Measurements from ENCODE around the gene SH3PXD2A.

The SH3PXD2A gene

GRCh38 chr10:103824281-103824680 is 31.1 kb downstream of the SH3PXD2A start:
- H4K20me1 ChIP-seq (ENCODE audit: insufficient read depth, low read length), result peaks cover 4% of the 10 kb centered on the region; the same call in 1 of the 2 replicates
- no peak overlapping the region for H2AFZ ChIP-seq (ENCODE audit: low read depth, low read length)
- H3K27me3 ChIP-seq (ENCODE audit: insufficient read depth, low read length, poor library complexity), result peaks cover 25% of the 10 kb centered on the region
- no peak overlapping the region for H3K4me2 ChIP-seq (ENCODE audit: insufficient read depth, low read length)
- no peaks in the 10 kb centered on the region for H3K36me3 ChIP-seq (ENCODE audit: insufficient read depth, low read length)
- H3K4me1 ChIP-seq (ENCODE audit: insufficient read depth, low read length), result no peaks in the 10 kb centered on the region
- no peak overlapping the region for H3K9ac ChIP-seq (ENCODE audit: low read depth, low read length)
- no peak overlapping the region for H3K27ac ChIP-seq (ENCODE audit: low read length)
- no peaks in the 10 kb centered on the region for H3K9me3 ChIP-seq (ENCODE audit: insufficient read depth, low read length, severe bottlenecking)
- no peak for DNase-seq
- H3K4me3 ChIP-seq (ENCODE audit: low read depth in 1 of 2, low read length in 2 of 2), result no peak overlapping the region
- H3K79me2 ChIP-seq (ENCODE audit: insufficient read depth, low read length), result no peaks in the 10 kb centered on the region
- TF ChIP-seq CTCF (IDR thresholded peaks at IDR 0.05; ENCODE audit: borderline replicate concordance, extremely low read depth, low read length, poor library complexity, severe bottlenecking) (no peak), EZH2 (IDR thresholded peaks at IDR 0.05; ENCODE audit: borderline replicate concordance, low read depth, low read length, severe bottlenecking) (no peak)
- no peak for ATAC-seq (ENCODE audit: insufficient read depth, low read depth)

GRCh38 chr10:103823706-103824272 is 31.6 kb downstream of the SH3PXD2A start:
- Histone ChIP-seq H4K20me1 (ENCODE audit: insufficient read depth, low read length) (peaks cover 6% of the 10 kb centered on the region; the same call in 1 of the 2 replicates), H3K4me2 (ENCODE audit: insufficient read depth, low read length) (no peak overlapping the region), H2AFZ (ENCODE audit: low read depth, low read length) (no peak overlapping the region), H3K27ac (ENCODE audit: low read length) (no peak overlapping the region), H3K36me3 (ENCODE audit: insufficient read depth, low read length) (no peaks in the 10 kb centered on the region), H3K9ac (ENCODE audit: low read depth, low read length) (no peak overlapping the region), H3K4me3 (ENCODE audit: low read depth in 1 of 2, low read length in 2 of 2) (no peak overlapping the region), H3K79me2 (ENCODE audit: insufficient read depth, low read length) (no peaks in the 10 kb centered on the region), H3K27me3 (ENCODE audit: insufficient read depth, low read length, poor library complexity) (peaks cover 29% of the 10 kb centered on the region), H3K9me3 (ENCODE audit: insufficient read depth, low read length, severe bottlenecking) (no peaks in the 10 kb centered on the region), H3K4me1 (ENCODE audit: insufficient read depth, low read length) (no peaks in the 10 kb centered on the region)
- DNase-seq (no peak), ATAC-seq (ENCODE audit: insufficient read depth, low read depth) (no peak)
- TF ChIP-seq CTCF (IDR thresholded peaks at IDR 0.05; ENCODE audit: borderline replicate concordance, extremely low read depth, low read length, poor library complexity, severe bottlenecking) (no peak), EZH2 (IDR thresholded peaks at IDR 0.05; ENCODE audit: borderline replicate concordance, low read depth, low read length, severe bottlenecking) (no peak)

GRCh38 chr10:103822800-103823199 is 32.6 kb downstream of the SH3PXD2A start:
- Histone ChIP-seq H3K27me3 (ENCODE audit: insufficient read depth, low read length, poor library complexity) (peaks cover 29% of the 10 kb centered on the region), H3K4me1 (ENCODE audit: insufficient read depth, low read length) (no peaks in the 10 kb centered on the region), H3K9me3 (ENCODE audit: insufficient read depth, low read length, severe bottlenecking) (no peaks in the 10 kb centered on the region), H3K79me2 (ENCODE audit: insufficient read depth, low read length) (no peaks in the 10 kb centered on the region), H3K4me3 (ENCODE audit: low read depth in 1 of 2, low read length in 2 of 2) (no peak overlapping the region), H3K4me2 (ENCODE audit: insufficient read depth, low read length) (no peak overlapping the region), H3K36me3 (ENCODE audit: insufficient read depth, low read length) (no peaks in the 10 kb centered on the region), H3K9ac (ENCODE audit: low read depth, low read length) (no peak overlapping the region), H4K20me1 (ENCODE audit: insufficient read depth, low read length) (peaks cover 6% of the 10 kb centered on the region; the same call in 1 of the 2 replicates), H3K27ac (ENCODE audit: low read length) (no peak overlapping the region), H2AFZ (ENCODE audit: low read depth, low read length) (no peak overlapping the region)
- DNase-seq (no peak), ATAC-seq (ENCODE audit: insufficient read depth, low read depth) (no peak)
- TF ChIP-seq CTCF (IDR thresholded peaks at IDR 0.05; ENCODE audit: borderline replicate concordance, extremely low read depth, low read length, poor library complexity, severe bottlenecking) (no peak), EZH2 (IDR thresholded peaks at IDR 0.05; ENCODE audit: borderline replicate concordance, low read depth, low read length, severe bottlenecking) (no peak)

Measured in DND-41 (cell line).